ENCODE measurements around the gene STMP1. TPM values are rescaled to one million over a fixed set of nuclear protein-coding genes. Genes with fewer than 3 reads are reported as not detected.

The STMP1 gene
- total and polyA plus RNA-seq, 2 experiments from 2014 or later = 23.0 to 78.4 TPM

DNA sequence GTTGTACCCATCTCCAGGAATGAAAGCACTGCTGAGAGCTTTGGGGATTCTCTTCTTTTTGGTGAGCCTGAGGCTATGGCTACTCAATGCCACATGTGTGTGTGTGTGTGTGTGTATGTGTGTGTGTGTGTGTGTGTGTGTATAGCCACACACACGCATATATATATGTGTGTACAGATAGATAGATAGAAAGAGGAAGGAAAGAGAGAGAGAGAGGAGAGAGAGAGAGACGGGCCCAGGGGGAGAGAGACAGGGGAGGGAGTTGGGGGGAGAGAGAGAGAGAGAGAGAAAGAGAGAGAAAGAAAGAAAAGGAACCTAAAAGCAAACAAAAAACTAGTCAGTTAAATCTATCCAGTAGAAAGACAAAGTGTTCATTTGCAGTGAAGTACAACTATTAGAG, 57.4 kb downstream of the STMP1 start:
- H3K27ac Mint-ChIP-seq = no peak overlapping the region

More for the DNA sequence above, 57.4 kb downstream of the STMP1 start:
- H3K27me3 Mint-ChIP-seq (ENCODE audit: insufficient read depth, low read depth, poor library complexity) = peaks cover 7% of the 10 kb centered on the region
- H3K36me3 ChIP-seq (ENCODE audit: insufficient read depth) = no peaks in the 10 kb centered on the region; the same call in 1 of the 2 replicates
- no peak overlapping the region for H3K4me2 ChIP-seq
- H3K36me3 Mint-ChIP-seq (ENCODE audit: low read depth) = no peaks in the 10 kb centered on the region
- H3K79me2 ChIP-seq (replicated peaks; ENCODE audit: insufficient read depth) = no peaks in the 10 kb centered on the region
- no peak overlapping the region for H3K4me3 ChIP-seq
- no peak overlapping the region for H3K27ac ChIP-seq (ENCODE audit: low read depth)
- H2AFZ ChIP-seq = no peak overlapping the region
- H4K20me1 ChIP-seq (replicated peaks; ENCODE audit: insufficient read depth) = no peaks in the 10 kb centered on the region
- H3K4me1 Mint-ChIP-seq = peaks cover 2% of the 10 kb centered on the region; the same call in 2 of the 3 replicates
- no peak overlapping the region for H3K4me3 Mint-ChIP-seq
- no peaks in the 10 kb centered on the region for H3K4me1 ChIP-seq (ENCODE audit: insufficient read depth)
- H3K9me2 ChIP-seq (ENCODE audit: insufficient read depth) = no peaks in the 10 kb centered on the region
- H3K9me3 Mint-ChIP-seq = no peaks in the 10 kb centered on the region
- no peaks in the 10 kb centered on the region for H3K27me3 ChIP-seq (ENCODE audit: insufficient read depth)
- no peaks in the 10 kb centered on the region for H3F3A ChIP-seq (replicated peaks; ENCODE audit: low read depth)
- DNase-seq (ENCODE audit: low spot score) (no peak), ATAC-seq (no peak)
- no peak for TF ChIP-seq ZNF114 (CRISPR knock-in tag; IDR thresholded peaks at IDR 0.05)
- no peak for TF ChIP-seq STAT1 (IDR thresholded peaks at IDR 0.05; ENCODE audit: unreplicated experiment)
- no peak for TF ChIP-seq EZH2phosphoT487 (IDR thresholded peaks at IDR 0.05; ENCODE audit: unreplicated experiment)
- no peak for TF ChIP-seq CREB1 (CRISPR knock-in tag; IDR thresholded peaks at IDR 0.05; ENCODE audit: low read depth)
- TF ChIP-seq, protein P1, sequence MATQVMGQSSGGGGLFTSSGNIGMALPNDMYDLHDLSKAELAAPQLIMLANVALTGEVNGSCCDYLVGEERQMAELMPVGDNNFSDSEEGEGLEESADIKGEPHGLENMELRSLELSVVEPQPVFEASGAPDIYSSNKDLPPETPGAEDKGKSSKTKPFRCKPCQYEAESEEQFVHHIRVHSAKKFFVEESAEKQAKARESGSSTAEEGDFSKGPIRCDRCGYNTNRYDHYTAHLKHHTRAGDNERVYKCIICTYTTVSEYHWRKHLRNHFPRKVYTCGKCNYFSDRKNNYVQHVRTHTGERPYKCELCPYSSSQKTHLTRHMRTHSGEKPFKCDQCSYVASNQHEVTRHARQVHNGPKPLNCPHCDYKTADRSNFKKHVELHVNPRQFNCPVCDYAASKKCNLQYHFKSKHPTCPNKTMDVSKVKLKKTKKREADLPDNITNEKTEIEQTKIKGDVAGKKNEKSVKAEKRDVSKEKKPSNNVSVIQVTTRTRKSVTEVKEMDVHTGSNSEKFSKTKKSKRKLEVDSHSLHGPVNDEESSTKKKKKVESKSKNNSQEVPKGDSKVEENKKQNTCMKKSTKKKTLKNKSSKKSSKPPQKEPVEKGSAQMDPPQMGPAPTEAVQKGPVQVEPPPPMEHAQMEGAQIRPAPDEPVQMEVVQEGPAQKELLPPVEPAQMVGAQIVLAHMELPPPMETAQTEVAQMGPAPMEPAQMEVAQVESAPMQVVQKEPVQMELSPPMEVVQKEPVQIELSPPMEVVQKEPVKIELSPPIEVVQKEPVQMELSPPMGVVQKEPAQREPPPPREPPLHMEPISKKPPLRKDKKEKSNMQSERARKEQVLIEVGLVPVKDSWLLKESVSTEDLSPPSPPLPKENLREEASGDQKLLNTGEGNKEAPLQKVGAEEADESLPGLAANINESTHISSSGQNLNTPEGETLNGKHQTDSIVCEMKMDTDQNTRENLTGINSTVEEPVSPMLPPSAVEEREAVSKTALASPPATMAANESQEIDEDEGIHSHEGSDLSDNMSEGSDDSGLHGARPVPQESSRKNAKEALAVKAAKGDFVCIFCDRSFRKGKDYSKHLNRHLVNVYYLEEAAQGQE (IDR thresholded peaks at IDR 0.05; ENCODE audit: unreplicated experiment) = no peak
- TF ChIP-seq, protein P2, sequence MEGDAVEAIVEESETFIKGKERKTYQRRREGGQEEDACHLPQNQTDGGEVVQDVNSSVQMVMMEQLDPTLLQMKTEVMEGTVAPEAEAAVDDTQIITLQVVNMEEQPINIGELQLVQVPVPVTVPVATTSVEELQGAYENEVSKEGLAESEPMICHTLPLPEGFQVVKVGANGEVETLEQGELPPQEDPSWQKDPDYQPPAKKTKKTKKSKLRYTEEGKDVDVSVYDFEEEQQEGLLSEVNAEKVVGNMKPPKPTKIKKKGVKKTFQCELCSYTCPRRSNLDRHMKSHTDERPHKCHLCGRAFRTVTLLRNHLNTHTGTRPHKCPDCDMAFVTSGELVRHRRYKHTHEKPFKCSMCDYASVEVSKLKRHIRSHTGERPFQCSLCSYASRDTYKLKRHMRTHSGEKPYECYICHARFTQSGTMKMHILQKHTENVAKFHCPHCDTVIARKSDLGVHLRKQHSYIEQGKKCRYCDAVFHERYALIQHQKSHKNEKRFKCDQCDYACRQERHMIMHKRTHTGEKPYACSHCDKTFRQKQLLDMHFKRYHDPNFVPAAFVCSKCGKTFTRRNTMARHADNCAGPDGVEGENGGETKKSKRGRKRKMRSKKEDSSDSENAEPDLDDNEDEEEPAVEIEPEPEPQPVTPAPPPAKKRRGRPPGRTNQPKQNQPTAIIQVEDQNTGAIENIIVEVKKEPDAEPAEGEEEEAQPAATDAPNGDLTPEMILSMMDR (conservative IDR thresholded peaks at IDR 0.05; ENCODE audit: low read depth in 2 of 2) = no peak
- no peak for TF ChIP-seq JUNB (IDR thresholded peaks at IDR 0.05; ENCODE audit: unreplicated experiment)
- TF ChIP-seq NANOG (IDR thresholded peaks at IDR 0.05; ENCODE audit: borderline replicate concordance) = no peak
- no peak for TF ChIP-seq POLR2AphosphoS5 (IDR thresholded peaks at IDR 0.05; ENCODE audit: low read depth)
- no peak for TF ChIP-seq EZH2 (IDR thresholded peaks at IDR 0.05; ENCODE audit: low read depth, unreplicated experiment)
- TF ChIP-seq, protein P3, sequence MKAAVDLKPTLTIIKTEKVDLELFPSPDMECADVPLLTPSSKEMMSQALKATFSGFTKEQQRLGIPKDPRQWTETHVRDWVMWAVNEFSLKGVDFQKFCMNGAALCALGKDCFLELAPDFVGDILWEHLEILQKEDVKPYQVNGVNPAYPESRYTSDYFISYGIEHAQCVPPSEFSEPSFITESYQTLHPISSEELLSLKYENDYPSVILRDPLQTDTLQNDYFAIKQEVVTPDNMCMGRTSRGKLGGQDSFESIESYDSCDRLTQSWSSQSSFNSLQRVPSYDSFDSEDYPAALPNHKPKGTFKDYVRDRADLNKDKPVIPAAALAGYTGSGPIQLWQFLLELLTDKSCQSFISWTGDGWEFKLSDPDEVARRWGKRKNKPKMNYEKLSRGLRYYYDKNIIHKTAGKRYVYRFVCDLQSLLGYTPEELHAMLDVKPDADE (IDR thresholded peaks at IDR 0.05) = no peak
- TF ChIP-seq, protein P4, sequence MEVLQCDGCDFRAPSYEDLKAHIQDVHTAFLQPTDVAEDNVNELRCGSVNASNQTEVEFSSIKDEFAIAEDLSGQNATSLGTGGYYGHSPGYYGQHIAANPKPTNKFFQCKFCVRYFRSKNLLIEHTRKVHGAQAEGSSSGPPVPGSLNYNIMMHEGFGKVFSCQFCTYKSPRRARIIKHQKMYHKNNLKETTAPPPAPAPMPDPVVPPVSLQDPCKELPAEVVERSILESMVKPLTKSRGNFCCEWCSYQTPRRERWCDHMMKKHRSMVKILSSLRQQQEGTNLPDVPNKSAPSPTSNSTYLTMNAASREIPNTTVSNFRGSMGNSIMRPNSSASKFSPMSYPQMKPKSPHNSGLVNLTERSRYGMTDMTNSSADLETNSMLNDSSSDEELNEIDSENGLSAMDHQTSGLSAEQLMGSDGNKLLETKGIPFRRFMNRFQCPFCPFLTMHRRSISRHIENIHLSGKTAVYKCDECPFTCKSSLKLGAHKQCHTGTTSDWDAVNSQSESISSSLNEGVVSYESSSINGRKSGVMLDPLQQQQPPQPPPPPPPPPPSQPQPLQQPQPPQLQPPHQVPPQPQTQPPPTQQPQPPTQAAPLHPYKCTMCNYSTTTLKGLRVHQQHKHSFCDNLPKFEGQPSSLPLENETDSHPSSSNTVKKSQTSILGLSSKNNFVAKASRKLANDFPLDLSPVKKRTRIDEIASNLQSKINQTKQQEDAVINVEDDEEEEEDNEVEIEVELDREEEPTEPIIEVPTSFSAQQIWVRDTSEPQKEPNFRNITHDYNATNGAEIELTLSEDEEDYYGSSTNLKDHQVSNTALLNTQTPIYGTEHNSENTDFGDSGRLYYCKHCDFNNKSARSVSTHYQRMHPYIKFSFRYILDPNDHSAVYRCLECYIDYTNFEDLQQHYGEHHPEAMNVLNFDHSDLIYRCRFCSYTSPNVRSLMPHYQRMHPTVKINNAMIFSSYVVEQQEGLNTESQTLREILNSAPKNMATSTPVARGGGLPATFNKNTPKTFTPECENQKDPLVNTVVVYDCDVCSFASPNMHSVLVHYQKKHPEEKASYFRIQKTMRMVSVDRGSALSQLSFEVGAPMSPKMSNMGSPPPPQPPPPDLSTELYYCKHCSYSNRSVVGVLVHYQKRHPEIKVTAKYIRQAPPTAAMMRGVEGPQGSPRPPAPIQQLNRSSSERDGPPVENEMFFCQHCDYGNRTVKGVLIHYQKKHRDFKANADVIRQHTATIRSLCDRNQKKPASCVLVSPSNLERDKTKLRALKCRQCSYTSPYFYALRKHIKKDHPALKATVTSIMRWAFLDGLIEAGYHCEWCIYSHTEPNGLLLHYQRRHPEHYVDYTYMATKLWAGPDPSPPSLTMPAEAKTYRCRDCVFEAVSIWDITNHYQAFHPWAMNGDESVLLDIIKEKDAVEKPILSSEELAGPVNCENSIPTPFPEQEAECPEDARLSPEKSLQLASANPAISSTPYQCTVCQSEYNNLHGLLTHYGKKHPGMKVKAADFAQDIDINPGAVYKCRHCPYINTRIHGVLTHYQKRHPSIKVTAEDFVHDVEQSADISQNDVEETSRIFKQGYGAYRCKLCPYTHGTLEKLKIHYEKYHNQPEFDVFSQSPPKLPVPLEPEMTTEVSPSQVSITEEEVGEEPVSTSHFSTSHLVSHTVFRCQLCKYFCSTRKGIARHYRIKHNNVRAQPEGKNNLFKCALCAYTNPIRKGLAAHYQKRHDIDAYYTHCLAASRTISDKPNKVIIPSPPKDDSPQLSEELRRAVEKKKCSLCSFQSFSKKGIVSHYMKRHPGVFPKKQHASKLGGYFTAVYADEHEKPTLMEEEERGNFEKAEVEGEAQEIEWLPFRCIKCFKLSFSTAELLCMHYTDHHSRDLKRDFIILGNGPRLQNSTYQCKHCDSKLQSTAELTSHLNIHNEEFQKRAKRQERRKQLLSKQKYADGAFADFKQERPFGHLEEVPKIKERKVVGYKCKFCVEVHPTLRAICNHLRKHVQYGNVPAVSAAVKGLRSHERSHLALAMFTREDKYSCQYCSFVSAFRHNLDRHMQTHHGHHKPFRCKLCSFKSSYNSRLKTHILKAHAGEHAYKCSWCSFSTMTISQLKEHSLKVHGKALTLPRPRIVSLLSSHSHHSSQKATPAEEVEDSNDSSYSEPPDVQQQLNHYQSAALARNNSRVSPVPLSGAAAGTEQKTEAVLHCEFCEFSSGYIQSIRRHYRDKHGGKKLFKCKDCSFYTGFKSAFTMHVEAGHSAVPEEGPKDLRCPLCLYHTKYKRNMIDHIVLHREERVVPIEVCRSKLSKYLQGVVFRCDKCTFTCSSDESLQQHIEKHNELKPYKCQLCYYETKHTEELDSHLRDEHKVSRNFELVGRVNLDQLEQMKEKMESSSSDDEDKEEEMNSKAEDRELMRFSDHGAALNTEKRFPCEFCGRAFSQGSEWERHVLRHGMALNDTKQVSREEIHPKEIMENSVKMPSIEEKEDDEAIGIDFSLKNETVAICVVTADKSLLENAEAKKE (CRISPR knock-in tag; IDR thresholded peaks at IDR 0.05) = no peak
- no peak for TF ChIP-seq ZNF331 (CRISPR knock-in tag; IDR thresholded peaks at IDR 0.05; ENCODE audit: low read depth)
